GM13977 (cell line): ENCODE results near the gene VIL1.

Source experiments
- DNase-seq: peaks from one replicate; pipeline ENCODE4 v3.0.0; 2012; ENCODE audit warnings: low spot score
- CTCF ChIP-seq: IDR thresholded peaks from 2 replicates; pipeline ENCODE4 v1.5.1; 2012; ENCODE audit warnings: mild to moderate bottlenecking, control low read depth; ENCODE audit not compliant: insufficient read depth; ENCODE audit errors: extremely low read depth, missing control alignments
- in situ Hi-C: fragments of 300-500 bp; cut with MboI; formaldehyde crosslinking; loops from one replicate; pipeline ENCODE4 v1.12.0; 2022; ENCODE audit warnings: low sequenced_read_pairs, low pct_unique_long_range_greater_than_20kb, mixed read lengths, inconsistent platforms; ENCODE audit not compliant: unreplicated experiment

VIL1 gene

GRCh38 chr2:218378053-218378452 is 40.9 kb upstream of the VIL1 start:
- TF ChIP-seq CTCF, result no peak
- no peak for DNase-seq
- in situ Hi-C loops, result no loop called here

- in situ Hi-C loops, result no loop called here
- TF ChIP-seq CTCF, result no peak
Measured at GRCh38 chr2:218381916-218382366, 37.0 kb upstream of the VIL1 start, which contains the start of gene SLC11A1. SLC11A1 (plus strand) TSS chr2:218382273; CDS start chr2:218382369, 96 bp downstream.

DNA sequence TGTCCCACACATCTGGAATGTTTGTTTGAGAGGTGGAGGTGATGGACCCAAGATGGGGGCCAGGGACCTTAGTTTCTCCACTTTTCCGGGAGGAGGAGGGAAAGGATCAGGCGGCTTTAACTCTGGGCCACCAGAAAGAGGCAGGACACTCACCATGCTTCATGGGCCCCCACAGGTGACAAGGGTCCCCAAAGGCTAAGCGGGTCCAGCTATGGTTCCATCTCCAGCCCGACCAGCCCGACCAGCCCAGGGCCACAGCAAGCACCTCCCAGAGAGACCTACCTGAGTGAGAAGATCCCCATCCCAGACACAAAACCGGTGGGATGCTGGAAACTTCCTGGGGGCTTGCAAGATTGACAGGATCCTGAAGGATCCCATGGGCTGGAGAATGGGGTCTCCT is 36.1 kb upstream of the VIL1 start:
- DNase-seq, result no peak
- TF ChIP-seq CTCF, result no peak
- in situ Hi-C loops, result no loop called here

More at GRCh38 chr2:218381916-218382366, 37.0 kb upstream of the VIL1 start, which contains the start of gene SLC11A1:
- DNase-seq, result no peak

DNA sequence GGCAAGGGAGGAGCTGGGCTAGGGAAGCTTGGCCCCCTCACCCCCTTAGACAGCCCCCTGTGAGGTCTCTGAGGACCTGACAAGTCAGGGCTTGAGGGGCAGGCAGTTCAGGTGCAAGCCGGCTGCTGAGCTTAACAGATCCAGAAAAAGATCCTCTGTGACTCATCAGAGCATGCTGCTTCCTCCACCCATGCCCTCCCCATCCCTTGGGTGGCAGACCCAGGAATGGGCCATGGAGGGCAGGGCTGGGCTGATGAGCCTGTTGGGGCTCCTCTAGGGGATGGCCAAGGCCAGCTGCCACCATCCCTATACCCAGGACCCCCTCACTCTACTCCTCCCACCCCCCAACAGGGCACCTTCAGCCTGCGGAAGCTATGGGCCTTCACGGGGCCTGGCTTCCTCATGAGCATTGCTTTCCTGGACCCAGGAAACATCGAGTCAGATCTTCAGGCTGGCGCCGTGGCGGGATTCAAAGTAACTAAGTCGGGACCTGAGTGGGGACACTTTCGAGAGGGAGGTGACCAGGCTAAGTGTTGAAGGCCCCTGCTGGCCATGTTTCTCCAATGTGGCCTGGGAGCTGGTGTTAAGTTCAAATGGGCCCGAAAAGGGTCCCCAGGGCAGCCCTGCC is 34.9 kb upstream of the VIL1 start:
- in situ Hi-C loops, result no loop called here
- DNase-seq, result no peak
- no peak for TF ChIP-seq CTCF

DNA sequence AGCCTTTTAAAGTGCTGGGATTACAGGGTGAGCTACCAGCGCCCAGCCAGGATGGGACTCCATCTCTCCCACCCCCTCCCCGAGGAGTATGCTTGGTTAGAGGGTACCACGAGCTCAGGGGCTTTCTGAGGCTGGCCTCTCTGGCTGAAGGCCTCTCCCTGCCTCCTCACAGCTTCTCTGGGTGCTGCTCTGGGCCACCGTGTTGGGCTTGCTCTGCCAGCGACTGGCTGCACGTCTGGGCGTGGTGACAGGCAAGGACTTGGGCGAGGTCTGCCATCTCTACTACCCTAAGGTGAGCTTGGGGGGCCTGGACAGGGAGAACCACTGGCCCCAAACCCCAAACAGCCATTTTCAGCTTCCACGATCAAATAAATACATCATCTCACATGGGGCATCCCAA is 33.9 kb upstream of the VIL1 start:
- TF ChIP-seq CTCF, result no peak
- in situ Hi-C loops, result no loop called here
- DNase-seq, result no peak

DNA sequence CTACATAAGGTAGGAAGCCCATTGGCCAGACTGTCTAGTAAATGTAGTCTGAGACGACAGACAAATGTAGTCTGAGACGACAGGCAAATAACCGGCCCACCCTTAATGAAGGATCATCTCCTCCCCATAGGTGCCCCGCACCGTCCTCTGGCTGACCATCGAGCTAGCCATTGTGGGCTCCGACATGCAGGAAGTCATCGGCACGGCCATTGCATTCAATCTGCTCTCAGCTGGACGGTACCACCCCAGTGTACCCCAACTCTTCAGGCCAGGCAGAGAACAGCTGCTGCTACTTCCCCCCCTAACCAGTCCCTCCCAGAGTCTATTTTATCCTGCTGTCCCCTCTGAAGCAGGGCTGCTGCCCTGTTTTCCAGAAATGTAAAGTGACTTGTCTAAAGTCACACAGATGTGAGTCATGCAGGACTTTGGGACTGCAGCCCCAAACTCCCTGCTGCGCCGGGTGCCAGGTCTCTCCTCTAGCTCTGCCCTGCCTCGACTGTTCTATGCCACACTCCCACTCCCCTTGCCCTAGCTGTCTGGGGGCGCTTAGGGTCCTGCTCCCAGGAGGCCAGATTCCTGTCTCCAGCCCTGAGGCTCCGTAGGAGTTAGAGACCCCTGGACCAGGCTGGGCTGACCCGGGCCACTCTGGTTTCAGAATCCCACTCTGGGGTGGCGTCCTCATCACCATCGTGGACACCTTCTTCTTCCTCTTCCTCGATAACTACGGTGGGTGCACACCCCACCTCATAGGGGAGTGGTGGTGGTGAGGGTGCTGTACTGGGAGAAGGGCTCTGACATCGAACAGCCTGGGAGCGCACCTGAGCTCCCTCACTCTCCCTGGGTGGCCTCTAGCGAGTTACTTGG is 32.2 kb upstream of the VIL1 start:
- DNase-seq, result no peak
- TF ChIP-seq CTCF, result no peak
- in situ Hi-C loops, result no loop called here
